Measurements from ENCODE around the gene HPCA.

HPCA gene

DNA sequence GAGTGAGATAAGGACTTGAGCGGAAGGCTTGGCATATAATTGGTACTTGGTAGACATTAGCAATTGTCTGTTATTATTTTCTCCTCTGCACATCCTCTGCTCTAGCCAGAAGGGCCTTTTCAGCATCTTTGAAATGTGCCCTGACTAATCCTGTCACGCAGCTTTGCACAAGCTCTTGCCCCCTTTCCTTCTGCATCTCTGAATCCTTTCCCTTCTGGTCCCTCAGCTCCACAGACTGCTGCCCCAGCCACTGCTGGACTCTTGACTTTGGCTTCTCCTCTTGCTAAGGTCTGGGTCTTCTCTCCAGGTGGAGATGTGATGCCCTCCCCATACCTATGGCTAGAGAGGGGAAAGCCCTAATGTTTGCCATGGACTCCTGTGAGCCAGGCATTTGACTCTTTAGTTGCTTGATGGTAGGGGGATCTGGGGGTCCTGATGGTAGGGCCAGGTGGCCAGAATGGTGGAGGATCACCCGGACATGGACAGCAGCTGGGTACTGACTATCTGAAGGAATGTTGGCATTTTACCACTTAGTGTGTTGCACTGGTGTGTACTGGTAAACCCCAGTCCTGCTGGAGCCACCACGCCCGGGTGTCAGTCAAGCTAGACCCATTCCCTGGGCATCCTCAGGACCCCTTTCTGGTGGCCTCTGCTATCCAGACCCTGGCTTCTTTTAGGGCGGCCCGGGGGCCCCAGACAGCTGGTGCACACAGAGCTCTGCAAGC lies 4.4 kb downstream of the HPCA start:
- TF ChIP-seq TAF1 (IDR thresholded peaks at IDR 0.05; ENCODE audit: low read depth) (no peak), CREB1 (IDR thresholded peaks at IDR 0.05; ENCODE audit: low read depth) (no peak), RAD21 (IDR thresholded peaks at IDR 0.05; ENCODE audit: low read depth) (no peak), EP300 (IDR thresholded peaks at IDR 0.05; ENCODE audit: borderline replicate concordance) (no peak), NFIC (IDR thresholded peaks at IDR 0.05) (no peak), FOXM1 (IDR thresholded peaks at IDR 0.05; ENCODE audit: borderline replicate concordance, low read depth) (no peak)

DNA sequence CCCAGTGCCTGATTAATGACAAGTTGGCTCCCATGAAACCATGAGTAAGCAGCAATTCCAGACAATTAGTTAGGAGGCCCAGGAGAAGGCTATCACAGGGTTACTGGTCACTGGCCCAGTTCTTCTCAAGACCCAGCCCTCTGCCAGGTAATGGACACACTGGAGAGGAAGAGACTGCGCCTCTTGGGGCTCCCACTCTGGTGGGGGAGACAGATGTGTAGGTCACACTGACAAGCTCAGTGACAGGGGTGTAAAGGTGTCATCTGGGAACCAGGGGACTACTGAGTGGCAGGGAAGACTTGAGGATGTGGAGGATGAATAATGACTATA lies 4.9 kb downstream of the HPCA start:
- TF ChIP-seq EP300 (IDR thresholded peaks at IDR 0.05; ENCODE audit: borderline replicate concordance) (no peak), FOXM1 (IDR thresholded peaks at IDR 0.05; ENCODE audit: borderline replicate concordance, low read depth) (no peak)
- TF ChIP-seq, protein P1, sequence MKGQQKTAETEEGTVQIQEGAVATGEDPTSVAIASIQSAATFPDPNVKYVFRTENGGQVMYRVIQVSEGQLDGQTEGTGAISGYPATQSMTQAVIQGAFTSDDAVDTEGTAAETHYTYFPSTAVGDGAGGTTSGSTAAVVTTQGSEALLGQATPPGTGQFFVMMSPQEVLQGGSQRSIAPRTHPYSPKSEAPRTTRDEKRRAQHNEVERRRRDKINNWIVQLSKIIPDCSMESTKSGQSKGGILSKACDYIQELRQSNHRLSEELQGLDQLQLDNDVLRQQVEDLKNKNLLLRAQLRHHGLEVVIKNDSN (IDR thresholded peaks at IDR 0.05), result no peak

DNA sequence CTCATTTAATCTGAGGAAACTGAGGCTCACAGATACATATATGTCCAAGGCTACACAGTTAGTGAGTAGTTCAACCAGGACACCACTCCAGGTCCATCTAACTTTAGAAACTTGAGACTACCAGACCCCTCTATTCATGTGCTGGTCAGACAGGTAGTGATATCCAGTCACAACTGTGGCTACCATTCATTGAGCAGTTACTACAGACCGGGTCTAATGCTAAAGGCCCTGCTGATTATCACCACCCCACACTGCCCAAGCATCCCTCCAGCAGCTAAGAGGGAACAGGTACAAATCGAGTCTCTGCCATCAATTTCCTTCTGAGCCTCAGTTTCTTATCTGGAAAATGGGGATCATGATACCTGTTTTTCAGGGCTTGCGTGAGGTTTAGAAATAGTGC lies 5.3 kb downstream of the HPCA start:
- TF ChIP-seq, protein P2, sequence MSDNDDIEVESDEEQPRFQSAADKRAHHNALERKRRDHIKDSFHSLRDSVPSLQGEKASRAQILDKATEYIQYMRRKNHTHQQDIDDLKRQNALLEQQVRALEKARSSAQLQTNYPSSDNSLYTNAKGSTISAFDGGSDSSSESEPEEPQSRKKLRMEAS (IDR thresholded peaks at IDR 0.05), result no peak
- TF ChIP-seq EGR1 (IDR thresholded peaks at IDR 0.05) (no peak), ZBTB7A (IDR thresholded peaks at IDR 0.05; ENCODE audit: low read depth) (no peak), TCF12 (IDR thresholded peaks at IDR 0.05; ENCODE audit: low read depth) (no peak), CREB1 (IDR thresholded peaks at IDR 0.05; ENCODE audit: low read depth) (no peak), RAD21 (IDR thresholded peaks at IDR 0.05; ENCODE audit: low read depth) (no peak), TEAD4 (IDR thresholded peaks at IDR 0.05) (no peak), EP300 (IDR thresholded peaks at IDR 0.05; ENCODE audit: borderline replicate concordance) (no peak), CEBPB (IDR thresholded peaks at IDR 0.05) (no peak), YY1 (IDR thresholded peaks at IDR 0.05; ENCODE audit: low read depth) (no peak), NFIC (IDR thresholded peaks at IDR 0.05) (no peak), TAF1 (IDR thresholded peaks at IDR 0.05; ENCODE audit: low read depth) (no peak), FOXM1 (IDR thresholded peaks at IDR 0.05; ENCODE audit: borderline replicate concordance, low read depth) (no peak)
- TF ChIP-seq, protein P1 (IDR thresholded peaks at IDR 0.05), result no peak
- TF ChIP-seq, protein P3, sequence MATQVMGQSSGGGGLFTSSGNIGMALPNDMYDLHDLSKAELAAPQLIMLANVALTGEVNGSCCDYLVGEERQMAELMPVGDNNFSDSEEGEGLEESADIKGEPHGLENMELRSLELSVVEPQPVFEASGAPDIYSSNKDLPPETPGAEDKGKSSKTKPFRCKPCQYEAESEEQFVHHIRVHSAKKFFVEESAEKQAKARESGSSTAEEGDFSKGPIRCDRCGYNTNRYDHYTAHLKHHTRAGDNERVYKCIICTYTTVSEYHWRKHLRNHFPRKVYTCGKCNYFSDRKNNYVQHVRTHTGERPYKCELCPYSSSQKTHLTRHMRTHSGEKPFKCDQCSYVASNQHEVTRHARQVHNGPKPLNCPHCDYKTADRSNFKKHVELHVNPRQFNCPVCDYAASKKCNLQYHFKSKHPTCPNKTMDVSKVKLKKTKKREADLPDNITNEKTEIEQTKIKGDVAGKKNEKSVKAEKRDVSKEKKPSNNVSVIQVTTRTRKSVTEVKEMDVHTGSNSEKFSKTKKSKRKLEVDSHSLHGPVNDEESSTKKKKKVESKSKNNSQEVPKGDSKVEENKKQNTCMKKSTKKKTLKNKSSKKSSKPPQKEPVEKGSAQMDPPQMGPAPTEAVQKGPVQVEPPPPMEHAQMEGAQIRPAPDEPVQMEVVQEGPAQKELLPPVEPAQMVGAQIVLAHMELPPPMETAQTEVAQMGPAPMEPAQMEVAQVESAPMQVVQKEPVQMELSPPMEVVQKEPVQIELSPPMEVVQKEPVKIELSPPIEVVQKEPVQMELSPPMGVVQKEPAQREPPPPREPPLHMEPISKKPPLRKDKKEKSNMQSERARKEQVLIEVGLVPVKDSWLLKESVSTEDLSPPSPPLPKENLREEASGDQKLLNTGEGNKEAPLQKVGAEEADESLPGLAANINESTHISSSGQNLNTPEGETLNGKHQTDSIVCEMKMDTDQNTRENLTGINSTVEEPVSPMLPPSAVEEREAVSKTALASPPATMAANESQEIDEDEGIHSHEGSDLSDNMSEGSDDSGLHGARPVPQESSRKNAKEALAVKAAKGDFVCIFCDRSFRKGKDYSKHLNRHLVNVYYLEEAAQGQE (IDR thresholded peaks at IDR 0.05; ENCODE audit: low read depth), result no peak

DNA sequence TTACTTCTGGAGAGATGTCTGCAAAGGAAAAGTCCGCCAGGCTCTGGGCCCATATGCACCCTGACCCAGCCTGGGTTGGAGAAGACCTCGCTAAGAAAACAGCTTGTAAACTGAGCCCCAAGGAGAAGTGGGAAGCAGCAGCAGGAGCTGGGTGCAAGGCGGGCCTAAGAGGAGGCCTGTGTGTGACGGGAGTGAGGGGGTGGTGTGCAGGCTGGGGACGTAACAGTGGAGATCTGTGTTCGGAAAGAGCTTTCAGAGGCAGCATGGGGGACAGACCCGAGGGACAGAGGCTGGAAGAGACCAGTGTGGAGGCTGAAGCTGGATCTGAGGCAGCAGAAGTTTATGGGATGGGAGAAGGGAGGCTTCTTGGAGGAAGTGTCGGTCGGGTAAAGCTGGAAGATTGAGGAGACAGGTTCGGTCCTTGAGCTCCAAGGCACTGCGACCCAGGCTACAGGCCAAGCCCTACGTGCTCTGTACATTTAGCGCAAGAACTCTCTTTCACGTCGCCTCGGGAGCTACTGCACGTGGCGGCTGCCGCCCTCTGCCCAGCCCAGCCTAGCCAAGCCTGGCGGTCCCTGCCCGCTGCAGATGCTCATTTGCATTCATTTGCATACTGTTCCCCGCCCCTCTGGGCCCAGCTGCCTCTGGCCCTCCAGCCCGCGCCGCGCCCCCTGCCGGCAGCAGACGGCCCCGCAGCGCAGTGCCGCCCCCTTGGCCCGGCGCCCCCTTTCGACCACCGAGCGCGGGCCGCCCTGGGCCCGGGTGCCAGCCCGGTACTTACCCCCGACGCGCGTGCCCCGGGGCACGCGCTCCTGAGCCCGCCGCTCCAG lies 6.3 kb downstream of the HPCA start:
- no peak for TF ChIP-seq NFIC (IDR thresholded peaks at IDR 0.05)
- peak; percentile 87; the same call in 1 of the 2 replicates for TF ChIP-seq ZBTB7A (IDR thresholded peaks at IDR 0.05; ENCODE audit: low read depth)
- TF ChIP-seq YY1 (IDR thresholded peaks at IDR 0.05; ENCODE audit: low read depth), result no peak
- TF ChIP-seq TEAD4 (IDR thresholded peaks at IDR 0.05), result no peak
- TF ChIP-seq, protein P2 (IDR thresholded peaks at IDR 0.05), result peak; percentile 99
- TF ChIP-seq RAD21 (IDR thresholded peaks at IDR 0.05; ENCODE audit: low read depth), result peak; percentile 14; the same call in 1 of the 2 replicates
- no peak for TF ChIP-seq EP300 (IDR thresholded peaks at IDR 0.05; ENCODE audit: borderline replicate concordance)

DNA sequence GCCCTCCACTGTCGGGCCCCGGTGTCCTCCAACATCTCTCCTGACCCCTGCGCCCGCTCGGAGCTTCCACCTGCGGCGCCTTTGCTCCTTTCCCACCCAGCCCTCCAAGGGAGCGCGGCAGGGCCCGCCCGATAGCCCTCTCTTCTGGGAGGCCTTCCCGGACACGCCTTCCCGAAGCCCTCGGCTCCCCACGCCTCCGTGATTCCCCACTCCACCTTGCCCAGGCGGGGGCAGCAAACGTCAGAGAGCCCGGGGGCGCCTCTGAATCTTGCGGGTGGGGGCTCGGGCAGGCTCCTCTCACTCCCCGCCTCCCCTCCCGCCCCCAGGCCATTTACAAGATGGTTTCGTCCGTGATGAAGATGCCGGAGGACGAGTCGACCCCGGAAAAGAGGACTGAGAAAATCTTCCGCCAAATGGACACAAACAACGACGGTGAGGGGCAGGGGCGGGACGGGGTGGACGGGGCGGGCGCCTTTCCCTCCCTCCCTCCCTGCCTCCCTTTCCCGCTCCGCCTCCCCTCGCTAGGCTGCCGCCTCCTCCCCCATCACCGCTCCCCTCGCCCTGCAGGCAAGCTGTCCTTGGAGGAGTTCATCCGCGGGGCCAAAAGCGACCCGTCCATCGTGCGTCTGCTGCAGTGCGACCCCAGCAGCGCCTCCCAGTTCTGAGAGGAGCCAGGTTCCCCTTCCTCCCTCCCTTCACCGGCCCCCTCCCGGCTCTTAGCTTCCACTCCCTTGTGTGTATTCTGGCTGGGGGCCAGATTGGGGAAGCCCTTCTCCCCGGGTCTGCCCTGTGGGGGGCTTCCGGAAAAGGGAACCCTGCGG lies 7.1 kb downstream of the HPCA start:
- TF ChIP-seq CEBPB (IDR thresholded peaks at IDR 0.05) (no peak), NFIC (IDR thresholded peaks at IDR 0.05) (peak; percentile 38; the same call in 1 of the 2 replicates), ZBTB7A (IDR thresholded peaks at IDR 0.05; ENCODE audit: low read depth) (peak; percentile 62; the same call in 1 of the 2 replicates), TEAD4 (IDR thresholded peaks at IDR 0.05) (no peak), RAD21 (IDR thresholded peaks at IDR 0.05; ENCODE audit: low read depth) (peak; percentile 9; the same call in 1 of the 2 replicates)
- TF ChIP-seq, protein P1 (IDR thresholded peaks at IDR 0.05), result no peak
- TF ChIP-seq, protein P3 (IDR thresholded peaks at IDR 0.05; ENCODE audit: low read depth), result no peak

Data from Ishikawa (cell line).